SK-N-SH treated with all-trans-retinoic acid at 6 μM for 48 hours (cell line): ENCODE results near the gene CD244.

Source experiments
- CREB5 ChIP-seq: fragments of 250-450 bp; sonication (Bioruptor Pico); IDR thresholded peaks from 2 replicates; pipeline ENCODE4 v1.5.1; 2020; ENCODE audit warnings: low read depth, mild to moderate bottlenecking, moderate library complexity
- CSRNP3 ChIP-seq: fragments of 250-450 bp; sonication (Bioruptor Pico); IDR thresholded peaks from 2 replicates; pipeline ENCODE4 v1.5.1; 2021; ENCODE audit warnings: mild to moderate bottlenecking, moderate library complexity
- GLIS3 ChIP-seq: fragments of 250-450 bp; sonication (Bioruptor Pico); IDR thresholded peaks from 2 replicates; pipeline ENCODE4 v1.5.0; 2020; ENCODE audit warnings: mild to moderate bottlenecking, moderate library complexity
- PATZ1 ChIP-seq: fragments of 250-450 bp; sonication (Bioruptor Pico); IDR thresholded peaks from 2 replicates; pipeline ENCODE4 v1.8.0; 2020; ENCODE audit warnings: mild to moderate bottlenecking, moderate library complexity, borderline replicate concordance
- PPARA ChIP-seq: fragments of 250-450 bp; sonication (Bioruptor Pico); IDR thresholded peaks from 2 replicates; pipeline ENCODE4 v1.5.0; 2020; ENCODE audit warnings: mild to moderate bottlenecking, borderline replicate concordance
- RARB ChIP-seq: fragments of 250-450 bp; sonication (Bioruptor Pico); IDR thresholded peaks from 2 replicates; pipeline ENCODE4 v1.8.0; 2021; ENCODE audit warnings: mild to moderate bottlenecking, moderate library complexity
- SNAI2 ChIP-seq: fragments of 250-450 bp; sonication (Bioruptor Pico); IDR thresholded peaks from 2 replicates; pipeline ENCODE4 v1.5.0; 2020; ENCODE audit warnings: mild to moderate bottlenecking, moderate library complexity
- ZC3H10 ChIP-seq: fragments of 250-450 bp; sonication (Bioruptor Pico); IDR thresholded peaks from 2 replicates; pipeline ENCODE4 v1.5.1; 2021; ENCODE audit warnings: mild to moderate bottlenecking, moderate library complexity
- ZFP3 ChIP-seq: fragments of 250-450 bp; sonication (Bioruptor Pico); IDR thresholded peaks from 2 replicates; pipeline ENCODE4 v1.5.0; 2020; ENCODE audit warnings: mild to moderate bottlenecking, moderate library complexity
- ZFP30 ChIP-seq: fragments of 450-650 bp; formaldehyde crosslinking; IDR thresholded peaks from 2 replicates; pipeline ENCODE4 v1.5.0; 2022; ENCODE audit warnings: mild to moderate bottlenecking, moderate library complexity
- ZNF565 ChIP-seq: fragments of 450-650 bp; formaldehyde crosslinking; conservative IDR thresholded peaks from 2 replicates; pipeline ENCODE4 v1.5.0; 2020; ENCODE audit warnings: low read depth, mild to moderate bottlenecking, moderate library complexity
- ZNF8 ChIP-seq: fragments of 450-650 bp; formaldehyde crosslinking; IDR thresholded peaks from 2 replicates; pipeline ENCODE4 v1.5.0; 2020; ENCODE audit warnings: mild to moderate bottlenecking, moderate library complexity

GRCh38 chr1:160807247-160807646 lies 55.4 kb downstream of the CD244 start:
- TF ChIP-seq PATZ1 (CRISPR knock-in tag) (no peak), ZFP30 (CRISPR knock-in tag) (no peak), ZFP3 (CRISPR knock-in tag) (no peak), CSRNP3 (CRISPR knock-in tag) (no peak), CREB5 (CRISPR knock-in tag) (no peak), ZNF8 (no peak), RARB (CRISPR knock-in tag) (no peak), ZC3H10 (CRISPR knock-in tag) (no peak), GLIS3 (no peak), PPARA (CRISPR knock-in tag) (no peak), SNAI2 (CRISPR knock-in tag) (no peak), ZNF565 (CRISPR knock-in tag) (no peak)
